ENCODE measurements around the gene ATAD1.

GRCh38 chr10:87861953-87862678 lies 44.1 kb upstream of the ATAD1 start:
- TF ChIP-seq EZH2 (IDR thresholded peaks at IDR 0.05; ENCODE audit: borderline replicate concordance, low read depth, low read length, severe bottlenecking) (no peak), CTCF (IDR thresholded peaks at IDR 0.05; ENCODE audit: borderline replicate concordance, extremely low read depth, low read length, poor library complexity, severe bottlenecking) (peak; percentile 21)
